CD4-positive, alpha-beta T cell (primary cell): Measurements from ENCODE around the gene ADGRG2. TPM values are rescaled to one million over a fixed set of nuclear protein-coding genes. Genes with fewer than 3 reads are reported as not detected.

Experiments used
- ATAC-seq: fragments of 200-7000 bp; cut with Tn5 transposase; one replicate; pipeline ENCODE4 v1.10.0; 2022; ENCODE audit warnings: mild to moderate bottlenecking; ENCODE audit not compliant: poor library complexity
- CTCF ChIA-PET: fragments of 350-600 bp; sonication (Branson Sonifier 250); formaldehyde crosslinking; loops from one replicate; lab custom pipeline; 2021; ENCODE audit warnings: antibody characterized with exemption, inconsistent platforms; lab: Charles Lee
- POLR2A ChIA-PET: fragments of 350-600 bp; sonication (Branson Sonifier 250); formaldehyde crosslinking; loops from one replicate; lab custom pipeline; 2021; ENCODE audit warnings: antibody characterized with exemption, inconsistent platforms; lab: Charles Lee
- DNase-seq, 14 experiments: peaks; one replicate each; pipeline ENCODE4 v3.0.0-alpha.2; 2013 to 2020; ENCODE audit warnings: mixed read lengths in 2 of 14
- H3K27ac ChIP-seq, 2 donors: one replicate each; pipeline versions ENCODE4 v1.5.1 to v1.7.0; 2013; ENCODE audit warnings: low read length in 2 of 2, low read depth in 1 of 2, mild to moderate bottlenecking in 1 of 2
- H3K27me3 ChIP-seq, 2 experiments: 1 replicate in 1 of 2; 2 replicates in 1 of 2; pipeline versions ENCODE4 v1.6.1 to v1.7.0; 2013; ENCODE audit warnings: low read length in 2 of 2, control low read depth in 1 of 2, mild to moderate bottlenecking in 1 of 2, moderate library complexity in 1 of 2; ENCODE audit not compliant: insufficient read depth in 2 of 2, control insufficient read depth in 1 of 2
- H3K36me3 ChIP-seq: one replicate; pipeline ENCODE4 v1.6.1; 2013; ENCODE audit warnings: low read length, control low read depth; ENCODE audit not compliant: insufficient read depth
- H3K4me1 ChIP-seq: one replicate; pipeline ENCODE4 v1.6.1; 2013; ENCODE audit warnings: low read length, control low read depth; ENCODE audit not compliant: insufficient read depth
- H3K4me3 ChIP-seq: one replicate; pipeline ENCODE4 v1.5.1; 2013; ENCODE audit warnings: mild to moderate bottlenecking, low read length, moderate library complexity
- H3K9me3 ChIP-seq, 2 experiments: 1 replicate in 1 of 2; 2 replicates in 1 of 2; pipeline versions ENCODE4 v1.6.1 to v1.7.0; 2013; ENCODE audit warnings: low read length in 2 of 2, mild to moderate bottlenecking in 2 of 2, control low read depth in 1 of 2, moderate library complexity in 1 of 2; ENCODE audit not compliant: control insufficient read depth in 1 of 2, insufficient read depth in 1 of 2
- H3K27ac Mint-ChIP-seq: one replicate; pipeline ENCODE4 v1.8.0; 2020; ENCODE audit warnings: mixed read lengths
- H3K27me3 Mint-ChIP-seq: one replicate; pipeline ENCODE4 v1.8.0; 2021; ENCODE audit warnings: mixed read lengths
- H3K36me3 Mint-ChIP-seq: one replicate; pipeline ENCODE4 v1.8.0; 2021; ENCODE audit warnings: low read depth, mixed read lengths
- H3K4me1 Mint-ChIP-seq: one replicate; pipeline ENCODE4 v1.8.0; 2021; ENCODE audit warnings: low read depth, mixed read lengths
- H3K4me3 Mint-ChIP-seq: one replicate; pipeline ENCODE4 v1.8.0; 2020; ENCODE audit warnings: mild to moderate bottlenecking, mixed read lengths
- H3K9me3 Mint-ChIP-seq: one replicate; pipeline ENCODE4 v1.8.0; 2020; ENCODE audit warnings: mixed read lengths
- intact Hi-C, 2 experiments: fragments of 100-400 bp; cut with DNase I in 1 of 2; cut with micrococcal nuclease in 1 of 2; formaldehyde crosslinking; loops; one replicate each; pipeline versions ENCODE4 v1.15.1 to v1.9.0; 2023 to 2025; cut with DNase I, micrococcal nuclease
- total RNA-seq, 174 experiments: library from RNA in 2 of 174; stranded (reverse) in 2 of 174; gene quantifications; one replicate each; pipeline ENCODE4 v1.2.3 and lab custom pipeline; 2021 to 2026
- TF ChIP-seq, protein P1 (sequence below): fragments of 200-600 bp; IDR thresholded peaks from one replicate; pipeline ENCODE4 v1.8.0; 2022; ENCODE audit warnings: antibody characterized with exemption, mild to moderate bottlenecking

ADGRG2 gene
- total RNA-seq, 2 experiments from 2014 or later = not detected

DNA sequence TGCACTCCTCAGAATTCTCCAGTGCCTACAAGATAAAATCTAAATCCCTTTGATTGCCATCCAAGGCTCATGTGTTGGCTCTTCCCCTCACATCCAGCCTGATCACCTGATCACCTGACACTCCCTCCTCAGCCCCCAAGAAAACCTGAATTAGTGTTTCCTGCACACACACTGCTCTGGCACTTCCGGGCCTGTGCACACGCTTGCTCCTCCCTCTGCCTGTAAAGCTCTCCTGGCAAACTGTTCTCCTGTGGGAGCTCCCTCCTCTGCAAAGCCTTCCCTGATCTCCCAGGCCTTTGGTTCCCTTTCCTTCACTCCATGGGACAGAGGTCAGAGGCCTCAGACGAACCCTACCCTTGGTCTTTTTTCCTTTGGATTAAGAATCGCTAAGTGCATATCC lies 158.2 kb downstream of the ADGRG2 start:
- Mint-ChIP-seq H3K36me3 (no peaks in the 10 kb centered on the region), H3K4me3 (no peak overlapping the region), H3K27me3 (no peaks in the 10 kb centered on the region), H3K27ac (no peak overlapping the region), H3K4me1 (peaks cover 32% of the 10 kb centered on the region), H3K9me3 (no peaks in the 10 kb centered on the region)
- ChIA-PET POLR2A (no interaction called here), CTCF (no interaction called here)
- TF ChIP-seq, protein P1, sequence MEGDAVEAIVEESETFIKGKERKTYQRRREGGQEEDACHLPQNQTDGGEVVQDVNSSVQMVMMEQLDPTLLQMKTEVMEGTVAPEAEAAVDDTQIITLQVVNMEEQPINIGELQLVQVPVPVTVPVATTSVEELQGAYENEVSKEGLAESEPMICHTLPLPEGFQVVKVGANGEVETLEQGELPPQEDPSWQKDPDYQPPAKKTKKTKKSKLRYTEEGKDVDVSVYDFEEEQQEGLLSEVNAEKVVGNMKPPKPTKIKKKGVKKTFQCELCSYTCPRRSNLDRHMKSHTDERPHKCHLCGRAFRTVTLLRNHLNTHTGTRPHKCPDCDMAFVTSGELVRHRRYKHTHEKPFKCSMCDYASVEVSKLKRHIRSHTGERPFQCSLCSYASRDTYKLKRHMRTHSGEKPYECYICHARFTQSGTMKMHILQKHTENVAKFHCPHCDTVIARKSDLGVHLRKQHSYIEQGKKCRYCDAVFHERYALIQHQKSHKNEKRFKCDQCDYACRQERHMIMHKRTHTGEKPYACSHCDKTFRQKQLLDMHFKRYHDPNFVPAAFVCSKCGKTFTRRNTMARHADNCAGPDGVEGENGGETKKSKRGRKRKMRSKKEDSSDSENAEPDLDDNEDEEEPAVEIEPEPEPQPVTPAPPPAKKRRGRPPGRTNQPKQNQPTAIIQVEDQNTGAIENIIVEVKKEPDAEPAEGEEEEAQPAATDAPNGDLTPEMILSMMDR = no peak
- no peaks in the 10 kb centered on the region for H3K36me3 ChIP-seq
- peaks cover 2% of the 10 kb centered on the region for H3K4me1 ChIP-seq
- no peak overlapping the region for H3K27ac ChIP-seq
- no peaks in the 10 kb centered on the region for H3K9me3 ChIP-seq
- ATAC-seq (no peak), DNase-seq (no peak)
- no peaks in the 10 kb centered on the region for H3K27me3 ChIP-seq
- intact Hi-C loops = no loop called here
- H3K4me3 ChIP-seq = no peak overlapping the region

DNA sequence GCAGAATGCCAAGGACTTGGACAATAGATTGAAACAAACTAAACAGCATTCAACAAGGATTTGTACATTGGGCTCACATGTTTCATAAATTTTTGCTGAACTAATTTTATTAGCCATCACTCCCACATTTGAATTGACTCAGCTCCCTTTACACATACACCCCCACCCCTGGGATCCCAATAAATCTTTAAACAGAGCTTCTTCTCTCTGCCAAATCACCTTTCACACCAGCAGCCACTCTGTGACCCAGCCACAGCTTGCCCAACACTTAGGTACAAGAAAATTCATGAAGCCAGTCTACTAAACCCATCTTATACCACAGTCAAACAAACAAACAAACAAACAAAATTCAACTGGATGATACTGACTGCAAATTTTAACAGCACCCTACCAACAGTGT lies 159.9 kb downstream of the ADGRG2 start:
- TF ChIP-seq, protein P1 = no peak
- Mint-ChIP-seq H3K27ac (no peak overlapping the region), H3K4me3 (no peak overlapping the region), H3K27me3 (no peaks in the 10 kb centered on the region), H3K36me3 (no peaks in the 10 kb centered on the region), H3K4me1 (peaks cover 32% of the 10 kb centered on the region), H3K9me3 (no peaks in the 10 kb centered on the region)
- intact Hi-C loops = no loop called here
- H3K27me3 ChIP-seq = no peaks in the 10 kb centered on the region
- H3K36me3 ChIP-seq = no peaks in the 10 kb centered on the region
- ChIA-PET POLR2A (no interaction called here), CTCF (no interaction called here)
- no peak for DNase-seq
- peaks cover 2% of the 10 kb centered on the region for H3K4me1 ChIP-seq
- ATAC-seq = no peak
- H3K9me3 ChIP-seq = no peaks in the 10 kb centered on the region
- H3K27ac ChIP-seq = no peak overlapping the region
- H3K4me3 ChIP-seq = no peak overlapping the region

DNA sequence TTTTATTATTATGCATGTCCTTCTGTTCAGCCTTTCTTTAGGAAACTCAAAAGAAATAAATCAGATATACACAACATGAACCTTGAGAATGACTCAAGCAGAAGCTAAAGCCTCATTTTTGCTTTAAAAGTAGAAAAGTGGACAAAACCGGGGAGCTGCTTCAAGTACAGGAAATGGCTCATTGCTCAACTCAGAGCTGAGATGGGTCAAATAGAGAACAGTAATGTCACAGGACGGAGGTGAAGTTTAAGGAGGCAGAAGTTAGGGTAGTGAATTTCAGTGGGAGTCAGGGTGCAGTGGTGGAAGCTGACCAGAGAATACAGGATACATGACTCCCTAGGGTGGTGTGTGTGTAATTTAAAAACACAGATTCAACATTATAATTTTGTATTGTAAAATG lies 160.6 kb downstream of the ADGRG2 start:
- Mint-ChIP-seq H3K27me3 (no peaks in the 10 kb centered on the region), H3K4me3 (no peak overlapping the region), H3K36me3 (no peaks in the 10 kb centered on the region), H3K9me3 (no peaks in the 10 kb centered on the region), H3K4me1 (peaks cover 32% of the 10 kb centered on the region), H3K27ac (no peak overlapping the region)
- Histone ChIP-seq H3K27me3 (no peaks in the 10 kb centered on the region), H3K9me3 (no peaks in the 10 kb centered on the region), H3K36me3 (no peaks in the 10 kb centered on the region), H3K4me3 (no peak overlapping the region), H3K27ac (no peak overlapping the region), H3K4me1 (peaks cover 2% of the 10 kb centered on the region)
- intact Hi-C loops = no loop called here
- TF ChIP-seq, protein P1 = no peak
- ATAC-seq = no peak
- ChIA-PET POLR2A (no interaction called here), CTCF (no interaction called here)
- peak in 1 of 14 experiments; percentile 8 for DNase-seq
